ENCODE results near the gene DPY19L1.

- TF ChIP-seq POLR2A (IDR thresholded peaks at IDR 0.05) = no peak
- TF ChIP-seq CTCF (IDR thresholded peaks at IDR 0.05 in 8 of 11, conservative IDR thresholded peaks at IDR 0.05 in 3 of 11) = no peak
- TF ChIP-seq POLR2AphosphoS5 (IDR thresholded peaks at IDR 0.05) = no peak
Measured at GRCh38 chr7:35040906-35041305, 3.6 kb upstream of the DPY19L1 start.

All from spleen (tissue), 7 donors.